ENCODE data around the gene DDB1.

Gene DDB1

GRCh38 chr11:61354208-61354607 lies 21.3 kb upstream of the DDB1 start:
- no peak for DNase-seq

GRCh38 chr11:61353131-61354067 lies 20.5 kb upstream of the DDB1 start:
- no peak for DNase-seq

- DNase-seq: no peak
Measured at GRCh38 chr11:61352038-61352437, 19.1 kb upstream of the DDB1 start.

- DNase-seq: no peak
Measured at GRCh38 chr11:61350803-61351202, 17.9 kb upstream of the DDB1 start.

- DNase-seq: no peak
Measured at GRCh38 chr11:61350336-61350735, 17.4 kb upstream of the DDB1 start.

GRCh38 chr11:61349916-61350315 lies 17.0 kb upstream of the DDB1 start:
- DNase-seq: no peak

GRCh38 chr11:61349189-61349751 lies 16.4 kb upstream of the DDB1 start:
- no peak for DNase-seq

- no peak for DNase-seq
Measured at GRCh38 chr11:61347916-61348461, 15.1 kb upstream of the DDB1 start.

GRCh38 chr11:61345954-61346843 lies 13.3 kb upstream of the DDB1 start:
- no peak for DNase-seq

GRCh38 chr11:61345170-61345610 lies 12.3 kb upstream of the DDB1 start:
- no peak for DNase-seq

- no peak for DNase-seq
Measured at GRCh38 chr11:61343792-61344745, 11.2 kb upstream of the DDB1 start.

- DNase-seq: no peak
Measured at GRCh38 chr11:61342207-61342803, 9.4 kb upstream of the DDB1 start.

- no peak for DNase-seq
Measured at GRCh38 chr11:61341706-61342105, 8.8 kb upstream of the DDB1 start.

- DNase-seq: no peak
Measured at GRCh38 chr11:61340979-61341378, 8.1 kb upstream of the DDB1 start.

GRCh38 chr11:61339490-61339878 lies 6.6 kb upstream of the DDB1 start:
- no peak for DNase-seq

- no peak for DNase-seq
Measured at GRCh38 chr11:61338783-61339489, 6.0 kb upstream of the DDB1 start.

- no peak for DNase-seq
Measured at GRCh38 chr11:61337706-61338470, 5.0 kb upstream of the DDB1 start.

GRCh38 chr11:61336171-61336935 lies 3.4 kb upstream of the DDB1 start:
- DNase-seq: peak; percentile 80

- DNase-seq: no peak
Measured at GRCh38 chr11:61335355-61335710, 2.4 kb upstream of the DDB1 start.
